HL-60/S4 (cell line): ENCODE results near the gene SIPA1L3.

Experiments
- in situ Hi-C: fragments of 300-500 bp; cut with MboI; formaldehyde crosslinking; loops from 2 replicates; pipeline ENCODE4 v1.14.3; 2022; ENCODE audit warnings: low sequenced_read_pairs

SIPA1L3 gene

DNA sequence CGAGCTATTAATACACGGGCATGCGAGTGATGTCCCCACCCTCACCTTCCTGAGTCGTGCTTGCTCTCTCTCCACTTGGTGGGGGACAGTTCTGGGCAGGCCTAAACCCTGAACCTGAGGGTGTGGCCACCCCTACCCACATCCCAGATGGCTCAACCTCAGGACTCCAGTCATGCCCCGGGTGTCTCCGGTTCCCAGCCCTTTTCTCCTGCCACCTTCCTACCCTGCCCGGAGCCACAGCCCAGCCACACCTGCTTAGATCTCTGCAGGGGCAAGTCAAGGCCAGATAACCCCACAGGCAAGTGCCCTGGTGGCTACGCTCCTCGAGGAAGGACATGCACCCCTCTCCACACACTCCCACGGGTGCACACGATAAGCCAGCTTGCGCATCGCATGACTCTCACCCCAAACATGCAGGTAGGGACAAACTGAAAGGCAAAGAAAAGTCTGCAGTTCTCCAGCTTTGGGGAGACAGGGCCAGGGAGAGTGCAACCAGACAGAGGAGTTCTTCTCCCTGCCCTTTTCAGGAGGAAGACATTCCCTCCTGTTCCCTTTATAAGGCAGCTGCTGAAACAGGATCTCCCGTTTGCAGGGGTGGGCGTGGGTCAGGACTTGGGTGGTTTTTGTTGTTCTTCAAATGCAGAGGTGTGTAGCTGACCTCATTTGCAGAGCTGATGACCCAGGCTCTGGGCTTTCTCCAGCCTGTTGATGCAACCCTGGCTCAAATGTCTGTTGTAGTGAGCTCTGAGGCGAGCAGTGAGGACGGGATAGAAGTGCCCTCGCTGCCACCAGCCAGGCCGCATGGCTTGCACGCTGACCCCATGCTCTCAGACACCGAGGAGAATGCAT is 228.4 kb downstream of the SIPA1L3 start:
- in situ Hi-C loops: no loop called here

DNA sequence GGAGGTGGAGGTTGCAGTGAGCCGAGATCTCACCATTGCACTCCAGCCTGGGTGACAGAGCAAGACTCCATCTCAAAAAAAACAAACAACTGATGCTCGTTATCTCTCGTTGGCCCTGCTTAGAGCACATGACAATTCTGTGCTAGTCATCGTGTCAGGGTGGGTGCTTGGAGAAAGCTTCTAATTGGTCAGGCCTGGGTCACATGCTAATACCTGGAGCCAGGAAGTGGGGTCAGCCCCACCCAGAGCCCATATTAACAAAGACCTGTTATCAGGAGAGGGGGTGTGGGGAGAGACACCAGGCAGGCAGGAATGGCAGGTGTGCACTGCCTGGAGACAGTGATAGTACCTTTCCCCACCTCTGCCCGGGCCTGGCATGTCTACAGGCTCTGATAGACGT is 232.1 kb downstream of the SIPA1L3 start:
- in situ Hi-C loops: no loop called here

DNA sequence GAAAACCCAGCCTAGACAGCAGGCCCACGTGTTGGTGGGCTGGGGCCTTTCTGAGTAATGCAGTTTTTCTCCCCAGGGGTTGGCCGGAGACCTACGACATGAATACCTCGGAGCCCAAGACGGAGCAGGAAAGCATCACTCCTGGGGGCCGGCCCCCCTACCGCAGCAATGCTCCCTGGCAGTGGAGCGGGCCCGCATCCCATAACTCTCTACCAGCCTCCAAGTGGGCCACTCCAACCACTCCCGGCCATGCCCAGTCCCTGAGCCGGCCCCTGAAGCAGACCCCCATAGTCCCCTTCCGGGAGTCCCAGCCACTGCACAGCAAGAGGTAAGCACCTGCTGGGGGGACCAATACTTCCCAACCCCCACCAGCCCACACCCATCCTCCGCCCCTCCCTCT is 234.1 kb downstream of the SIPA1L3 start:
- in situ Hi-C loops: no loop called here

DNA sequence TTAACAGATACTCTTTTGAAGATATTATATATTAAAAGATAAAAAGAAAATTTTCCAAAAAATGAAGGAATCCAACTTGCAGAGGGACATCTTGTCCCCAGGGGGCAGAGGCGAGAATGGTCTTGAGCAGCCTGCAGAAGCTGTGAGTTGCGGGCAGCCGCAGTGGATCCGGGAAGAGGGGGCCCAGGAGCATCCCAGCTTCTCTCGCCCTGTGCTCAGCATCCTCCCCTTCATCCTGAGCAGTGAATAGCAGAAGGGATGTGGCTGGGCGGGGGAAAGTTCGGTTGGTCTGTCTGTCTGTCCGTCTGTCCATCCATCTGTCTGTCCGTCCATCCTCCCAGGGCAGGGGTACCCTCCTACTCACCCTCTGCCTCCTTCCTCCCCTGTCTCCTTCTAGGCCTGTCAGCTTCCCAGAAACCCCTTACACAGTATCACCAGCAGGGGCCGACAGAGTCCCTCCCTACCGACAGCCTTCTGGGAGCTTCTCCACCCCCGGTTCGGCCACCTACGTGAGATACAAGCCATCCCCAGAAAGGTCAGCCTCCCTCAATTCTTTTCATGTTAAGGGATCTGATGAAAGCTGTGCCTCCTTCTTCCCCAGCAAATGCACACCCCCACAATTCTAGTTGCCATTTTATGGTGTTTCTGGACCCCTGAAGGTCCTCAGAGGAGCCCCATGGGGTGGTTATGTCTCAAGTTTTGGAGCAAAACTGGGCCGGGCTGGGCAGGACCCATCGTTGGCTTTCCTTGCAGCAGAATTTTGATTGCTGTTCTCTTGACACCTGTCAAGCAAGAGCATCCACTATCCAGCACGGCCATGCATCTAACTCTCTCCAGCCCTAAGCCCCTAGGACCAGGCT is 235.4 kb downstream of the SIPA1L3 start:
- in situ Hi-C loops: no loop called here

DNA sequence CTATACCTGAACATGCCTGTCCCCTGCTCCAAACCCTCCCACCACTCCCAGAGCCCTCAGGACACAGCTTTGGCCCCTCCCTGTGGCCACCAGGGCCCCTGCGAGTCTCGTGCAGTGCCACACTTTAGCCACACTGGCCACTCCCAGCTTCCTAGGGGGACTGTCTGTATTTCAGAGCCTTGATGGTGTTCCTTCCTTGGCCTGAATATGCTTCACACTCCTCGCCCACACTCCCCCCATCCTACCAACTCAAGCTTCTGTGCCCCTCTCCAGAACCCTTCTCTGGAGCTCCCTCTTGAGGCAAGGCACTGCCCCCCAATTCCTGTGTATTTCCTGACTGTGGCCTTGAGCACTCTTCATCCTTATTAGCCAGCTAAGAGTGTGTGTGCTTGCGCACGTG is 236.8 kb downstream of the SIPA1L3 start:
- in situ Hi-C loops: no loop called here

DNA sequence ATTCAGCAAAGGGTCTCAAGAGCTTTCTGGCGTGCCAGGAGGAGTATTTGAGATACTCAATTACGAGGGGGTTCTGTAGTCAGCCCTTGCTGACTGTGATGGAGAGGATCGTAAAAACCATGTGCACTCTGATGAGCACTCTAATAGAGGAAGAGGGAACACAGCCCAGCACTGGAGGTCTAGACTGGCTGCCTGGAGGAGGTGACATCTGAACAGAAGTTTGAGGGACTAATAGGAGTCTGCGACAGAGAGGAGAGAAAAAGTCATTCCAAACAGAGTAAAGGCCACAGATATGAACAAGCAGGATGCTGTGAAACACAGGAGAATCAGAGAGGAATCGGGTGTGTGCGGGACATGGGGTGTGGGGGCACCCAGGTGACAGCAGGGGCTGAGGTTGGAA is 237.7 kb downstream of the SIPA1L3 start:
- in situ Hi-C loops: no loop called here

DNA sequence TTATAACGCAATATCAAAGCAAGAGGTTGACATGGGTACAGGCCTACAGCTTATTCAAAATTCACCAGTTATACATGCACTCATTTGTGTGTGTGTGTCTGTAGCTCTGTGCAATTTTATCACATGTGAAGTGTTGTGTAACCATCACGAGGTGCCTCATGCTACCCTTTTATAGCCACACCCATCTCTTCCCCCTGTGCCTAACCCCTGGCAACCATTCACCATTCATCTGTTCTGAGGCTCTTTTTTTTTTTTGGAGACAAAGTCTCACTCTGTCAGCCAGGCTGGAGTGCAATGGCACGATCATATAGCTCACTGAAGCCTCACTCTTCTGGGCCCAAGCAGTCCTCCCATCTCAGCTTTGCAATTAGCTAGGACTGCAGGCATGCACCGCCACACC is 238.6 kb downstream of the SIPA1L3 start:
- in situ Hi-C loops: no loop called here

DNA sequence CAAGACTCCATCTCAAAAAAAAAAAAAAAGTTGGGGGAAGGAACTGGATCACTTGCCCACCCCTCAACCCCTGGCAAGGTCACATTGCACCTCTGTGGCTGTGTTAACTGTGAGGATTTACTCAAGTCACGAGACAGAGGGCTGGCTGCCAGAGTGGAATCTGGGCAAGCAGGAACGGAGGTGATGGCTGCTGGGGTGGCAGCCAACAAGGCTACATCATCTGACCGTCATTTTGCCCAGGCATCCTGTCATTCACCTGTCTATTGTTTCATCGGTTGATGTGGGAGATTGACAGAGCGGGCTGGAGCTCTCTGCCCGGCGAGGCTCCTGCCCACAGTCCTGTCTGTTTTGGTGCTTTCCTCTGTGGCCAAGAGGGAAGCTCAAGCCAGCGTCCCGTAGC is 241.3 kb downstream of the SIPA1L3 start:
- in situ Hi-C loops: no loop called here

DNA sequence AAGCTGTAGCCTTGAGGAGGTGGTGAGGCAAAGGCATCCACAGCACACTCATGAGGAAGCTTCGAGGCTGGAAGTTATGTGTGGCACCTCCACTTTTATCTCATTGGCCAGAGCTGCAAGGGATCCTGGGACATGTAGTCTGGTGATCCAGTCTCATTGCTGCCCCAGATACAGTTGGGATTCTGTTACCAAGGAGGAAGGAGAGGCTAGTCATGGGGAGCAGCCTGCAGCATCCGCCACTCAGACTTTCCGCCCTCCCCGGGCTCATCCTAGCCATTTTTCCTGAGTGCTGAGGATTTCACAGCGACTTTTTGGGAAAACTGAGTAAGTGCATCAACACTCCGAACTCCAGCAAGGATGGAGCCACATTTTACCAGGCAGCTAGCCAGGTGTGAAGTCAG is 242.7 kb downstream of the SIPA1L3 start:
- in situ Hi-C loops: no loop called here

DNA sequence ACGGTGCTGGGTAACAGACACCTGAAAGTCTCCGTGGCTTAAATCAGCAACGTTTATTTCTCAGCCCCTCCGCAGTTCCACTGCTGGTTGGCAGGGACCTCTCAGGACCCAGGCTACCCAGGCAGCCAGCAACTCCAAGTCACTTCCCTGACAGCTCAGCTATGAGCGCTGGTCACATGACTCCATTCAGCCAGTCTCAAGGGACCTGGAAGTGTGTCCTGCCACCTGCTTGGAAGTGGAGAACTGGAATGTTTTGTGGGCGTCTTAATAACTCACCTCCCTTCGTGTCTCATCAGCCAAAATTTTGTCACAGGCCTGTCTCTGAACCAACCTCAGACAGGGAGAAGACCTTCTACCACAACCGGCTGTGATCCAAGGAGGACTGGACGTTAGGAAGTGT is 244.2 kb downstream of the SIPA1L3 start:
- in situ Hi-C loops: no loop called here

DNA sequence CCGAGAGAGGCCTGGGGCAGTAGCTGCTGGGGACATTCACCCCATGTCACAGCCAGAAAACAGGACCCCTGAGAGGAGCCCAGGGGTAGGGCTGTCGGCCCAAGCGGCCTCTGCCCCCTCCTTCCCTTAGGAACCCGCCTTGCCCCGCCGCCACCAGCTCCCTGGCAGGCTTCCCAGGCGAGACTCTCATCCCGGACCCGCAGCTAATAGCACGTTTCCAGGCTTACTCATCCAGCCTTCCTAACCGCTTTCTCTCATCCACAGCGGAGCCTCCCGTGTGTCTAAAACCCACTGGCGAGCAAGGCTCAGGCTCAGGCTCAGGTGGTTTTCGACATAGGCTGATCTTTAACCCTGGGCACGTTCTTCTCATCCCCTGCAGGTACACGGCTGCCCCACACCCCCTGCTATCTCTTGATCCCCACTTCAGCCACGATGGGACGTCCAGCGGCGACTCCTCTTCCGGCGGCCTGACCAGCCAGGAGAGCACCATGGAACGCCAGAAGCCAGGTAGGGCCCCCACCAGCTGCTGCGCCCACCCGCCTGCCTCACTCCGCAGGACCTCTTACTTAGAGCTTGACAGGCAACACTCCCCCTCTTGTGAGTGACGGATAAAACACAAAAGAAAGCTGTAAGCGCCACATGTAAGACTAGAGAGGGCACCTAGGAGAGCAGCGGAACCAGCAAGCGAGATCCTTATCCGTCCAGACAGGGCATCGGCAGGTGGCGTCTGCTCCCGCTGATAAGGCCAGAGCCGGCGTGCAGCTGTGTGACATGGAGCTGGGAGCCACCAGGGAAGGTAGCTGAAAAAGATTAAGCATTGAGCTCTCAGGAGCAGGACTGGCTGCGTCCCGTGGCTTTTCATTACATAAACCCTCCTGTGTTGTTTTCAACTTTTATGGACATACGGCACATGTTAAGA is 245.7 kb downstream of the SIPA1L3 start:
- in situ Hi-C loops: no loop called here

DNA sequence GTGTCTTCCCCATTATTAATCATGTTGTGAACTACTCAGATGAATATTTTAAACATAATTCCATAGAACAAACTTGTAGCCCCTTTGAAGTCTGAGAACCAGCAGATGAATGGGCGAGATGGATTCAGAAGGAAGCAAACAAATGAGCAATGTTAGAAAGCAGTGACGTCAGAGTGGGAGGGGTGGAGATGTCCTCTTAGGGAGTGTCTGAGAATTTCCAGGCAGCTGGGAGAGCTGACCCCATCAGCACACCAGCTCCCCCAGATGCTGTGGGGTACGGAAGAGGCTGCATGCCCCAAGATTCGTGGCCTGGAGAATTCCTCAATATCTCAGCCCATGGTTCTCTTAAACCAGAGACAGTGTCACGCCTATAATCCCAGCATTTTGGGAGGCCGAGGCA is 248.4 kb downstream of the SIPA1L3 start:
- in situ Hi-C loops: no loop called here

DNA sequence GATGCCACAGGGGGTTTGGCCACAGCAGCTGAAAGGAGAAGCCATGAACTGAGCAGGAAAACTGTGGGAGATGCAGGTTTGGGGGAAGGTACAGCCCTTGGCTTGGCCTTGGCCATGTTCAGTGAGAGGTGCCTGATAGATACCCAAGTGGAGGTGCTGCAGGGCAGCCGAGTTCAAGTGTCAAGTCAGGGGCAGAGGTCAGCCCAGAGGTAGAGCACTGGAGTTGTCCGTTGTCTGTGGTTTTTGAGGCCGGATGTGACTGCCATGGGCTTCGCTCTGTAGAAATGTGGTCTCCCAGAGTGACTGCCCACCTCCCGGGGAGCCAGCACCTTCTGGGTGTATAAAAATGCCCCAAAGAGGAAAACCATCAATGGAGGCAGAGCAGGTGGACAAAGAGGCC is 251.7 kb downstream of the SIPA1L3 start:
- in situ Hi-C loops: no loop called here

DNA sequence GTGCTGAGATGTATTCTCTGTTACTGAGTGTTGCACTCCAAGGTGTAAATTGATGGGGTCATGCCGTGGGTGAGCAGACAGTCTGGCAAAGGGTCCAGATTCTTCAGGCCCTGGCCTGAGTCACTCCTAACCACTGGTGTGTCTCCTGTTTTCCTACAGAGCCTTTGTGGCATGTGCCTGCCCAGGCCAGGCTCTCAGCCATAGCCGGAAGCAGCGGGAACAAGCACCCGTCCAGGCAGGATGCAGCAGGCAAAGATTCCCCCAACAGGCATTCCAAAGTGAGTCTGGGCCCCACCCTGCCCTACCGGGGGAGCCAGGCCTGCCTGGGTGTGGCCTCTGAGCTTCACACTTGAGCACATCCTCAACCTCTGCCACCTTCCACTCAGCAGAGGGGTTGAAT is 255.1 kb downstream of the SIPA1L3 start:
- in situ Hi-C loops: no loop called here

DNA sequence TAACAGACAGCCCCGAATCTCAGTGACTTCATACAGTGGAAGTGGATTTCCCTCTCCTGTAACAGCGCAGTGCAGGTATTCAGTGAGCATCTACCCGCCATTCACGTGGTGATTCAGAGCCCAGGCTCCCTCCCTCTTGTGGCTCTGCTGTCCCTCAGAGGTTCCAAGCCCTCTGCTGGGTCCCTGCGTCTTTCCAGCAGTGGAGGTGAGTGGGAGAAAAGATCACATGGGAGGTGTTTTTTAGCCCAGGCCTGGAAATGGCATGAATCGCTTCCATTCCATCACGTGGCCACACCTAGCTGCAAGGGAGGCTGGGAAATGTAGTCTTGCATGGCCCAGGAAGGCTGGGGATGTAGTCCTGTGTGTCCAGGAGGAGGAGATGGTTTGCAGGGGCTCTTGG is 255.6 kb downstream of the SIPA1L3 start:
- in situ Hi-C loops: no loop called here

DNA sequence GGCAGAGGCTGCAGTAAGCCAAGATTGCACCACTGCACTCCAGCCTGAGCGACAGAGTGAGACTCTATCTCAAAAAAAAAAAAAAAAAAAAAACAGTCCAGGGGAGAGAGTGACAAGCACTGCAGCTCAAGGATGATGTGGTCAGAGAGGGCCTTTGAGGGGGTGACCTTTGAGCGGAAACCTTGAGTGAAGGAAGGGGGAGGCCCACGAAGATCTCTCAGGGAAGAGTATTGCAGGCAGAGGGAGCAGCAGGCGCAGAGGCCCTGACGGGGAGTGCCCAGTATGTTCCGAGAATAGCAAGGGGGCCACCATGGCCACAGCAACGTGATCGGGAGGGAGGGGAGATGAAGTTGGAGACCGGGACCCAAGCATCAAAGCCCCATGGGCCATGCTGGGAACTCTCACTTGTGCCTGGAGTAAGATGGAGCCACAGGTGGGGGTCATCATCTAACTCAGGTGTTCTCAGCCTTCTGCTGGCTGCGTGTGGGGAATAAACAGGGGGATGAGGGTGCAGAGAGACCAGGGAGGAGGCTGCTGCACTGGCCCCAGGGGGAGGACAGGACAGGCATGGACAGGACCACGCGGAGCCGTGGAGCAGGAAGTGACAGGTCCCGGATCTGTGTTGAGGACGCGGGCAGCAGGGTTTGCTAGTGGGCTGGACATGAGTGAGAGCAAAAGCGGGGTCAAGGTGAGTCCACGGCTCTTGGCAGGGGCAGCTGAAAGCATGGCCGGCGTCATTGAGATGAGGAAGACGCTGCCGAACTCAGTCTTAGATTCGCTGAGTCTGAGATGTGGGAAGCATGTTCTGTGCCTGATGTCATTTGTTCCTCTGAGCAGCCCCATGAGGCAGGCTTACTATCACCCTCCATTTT is 256.6 kb downstream of the SIPA1L3 start:
- in situ Hi-C loops: no loop called here

DNA sequence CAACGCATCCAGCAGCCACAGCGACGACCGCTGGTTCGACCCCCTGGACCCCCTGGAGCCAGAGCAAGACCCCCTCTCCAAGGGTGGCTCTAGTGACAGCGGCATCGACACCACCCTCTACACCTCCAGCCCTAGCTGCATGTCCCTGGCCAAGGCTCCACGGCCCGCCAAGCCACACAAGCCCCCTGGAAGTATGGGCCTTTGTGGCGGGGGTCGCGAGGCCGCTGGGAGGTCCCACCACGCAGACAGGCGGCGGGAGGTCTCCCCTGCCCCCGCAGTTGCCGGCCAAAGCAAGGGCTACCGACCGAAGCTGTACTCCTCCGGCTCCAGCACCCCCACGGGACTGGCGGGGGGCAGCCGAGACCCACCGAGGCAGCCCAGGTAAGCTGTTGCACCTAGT is 257.5 kb downstream of the SIPA1L3 start:
- in situ Hi-C loops: no loop called here

DNA sequence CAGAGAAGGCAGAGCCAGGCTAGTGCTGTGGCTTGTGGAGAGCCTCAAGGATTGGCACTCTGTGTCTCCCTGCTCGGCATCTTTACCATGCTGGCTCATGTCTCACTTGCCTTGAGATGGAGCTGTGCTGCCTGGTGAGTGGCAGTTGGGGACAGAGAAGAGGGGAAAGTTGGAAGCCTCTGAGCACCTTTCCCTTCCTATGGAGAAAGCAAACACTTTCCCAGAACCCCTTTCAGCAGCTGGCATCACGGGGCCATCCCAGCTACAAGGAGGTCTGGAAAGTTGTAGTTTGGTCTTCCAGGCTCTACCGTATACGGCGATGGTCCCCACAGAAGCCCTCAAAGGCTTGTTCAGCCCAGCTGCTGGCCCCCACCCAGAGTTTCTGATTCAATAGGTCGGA is 258.3 kb downstream of the SIPA1L3 start:
- in situ Hi-C loops: no loop called here

DNA sequence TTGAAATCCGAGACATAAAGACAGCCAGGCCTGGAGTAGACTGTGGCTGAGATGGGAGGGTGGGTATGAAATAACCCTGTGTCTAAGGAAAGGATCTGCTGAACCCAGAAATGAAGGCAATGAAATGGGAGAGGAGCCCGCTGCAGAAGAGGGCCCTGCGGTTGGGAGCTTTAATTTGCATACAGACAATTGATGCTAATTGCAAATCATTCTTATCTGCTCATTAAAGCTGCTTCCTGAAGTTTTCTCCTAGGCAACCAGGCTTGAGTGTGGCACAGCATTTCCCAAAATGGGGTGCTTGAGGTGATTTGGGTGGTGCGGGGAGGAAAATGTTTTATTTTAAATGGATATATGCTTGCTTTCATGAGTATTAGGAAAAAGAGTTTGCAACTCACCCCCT is 261.6 kb downstream of the SIPA1L3 start:
- in situ Hi-C loops: no loop called here

DNA sequence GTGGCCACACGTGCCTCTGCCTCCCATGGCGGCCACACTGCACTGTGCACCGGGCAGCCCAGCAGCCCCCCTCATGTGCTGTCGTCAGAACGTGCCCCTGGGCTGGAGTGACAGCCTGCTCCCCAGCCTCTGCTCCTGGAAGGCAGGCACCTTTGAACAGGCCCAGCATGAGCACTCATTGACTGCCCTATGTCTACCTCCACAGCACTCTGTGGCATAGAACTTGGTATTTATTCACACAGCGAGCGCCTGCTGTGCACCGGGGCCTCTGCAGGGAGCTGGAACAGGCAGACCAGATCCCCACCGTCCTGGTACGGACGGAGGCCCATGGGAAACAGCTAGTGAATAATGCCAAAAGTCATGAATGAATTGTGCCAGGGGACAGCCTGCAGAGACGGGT is 263.3 kb downstream of the SIPA1L3 start:
- in situ Hi-C loops: no loop called here
